ENCODE data around the gene STMN1. TPM values are rescaled to one million over a fixed set of nuclear protein-coding genes. Genes with fewer than 3 reads are reported as not detected.

Gene STMN1
- total RNA-seq, 2 donors from 2014 or later: 6.3 to 11.4 TPM

DNA sequence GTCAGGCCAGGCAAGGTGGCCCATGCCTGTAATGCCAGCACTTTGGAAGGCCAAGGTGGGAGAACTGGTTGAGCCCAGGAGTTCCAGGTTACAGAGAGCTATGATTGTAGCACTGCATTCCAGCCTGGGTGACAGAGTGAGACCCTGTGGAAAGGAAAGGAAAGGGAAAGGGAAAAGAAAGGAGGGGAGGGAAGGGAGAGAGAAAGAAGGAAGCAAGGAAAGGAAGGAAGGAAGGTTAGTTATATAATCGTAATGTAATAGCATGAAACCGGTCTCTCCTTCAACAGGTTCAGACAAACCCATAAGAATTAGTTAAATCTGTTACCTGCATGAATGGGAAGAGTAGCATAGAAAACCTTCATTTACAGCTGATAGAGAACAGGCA lies 29.5 kb downstream of the STMN1 start:
- no peak for DNase-seq
- Histone ChIP-seq H3K4me1 (peaks cover 76% of the 10 kb centered on the region), H3K27me3 (no peaks in the 10 kb centered on the region), H3K4me3 (no peak overlapping the region), H3K27ac (peak overlapping the region in 3 of 4 donors; percentile 81 to 96 (median 90)), H3K9me3 (no peaks in the 10 kb centered on the region), H3K36me3 (replicated peaks in 1 of 2; ENCODE audit: insufficient read depth in 1 of 2, low read depth in 2 of 2) (no peaks in the 10 kb centered on the region)
- 65 to 66% methylated on average over 2 of the region's 2 CpGs for WGBS, 2 donors
- intact Hi-C loops (cut with DNase I): no loop called here
- TF ChIP-seq POLR2A (IDR thresholded peaks at IDR 0.05): no peak
- TF ChIP-seq, protein P1, sequence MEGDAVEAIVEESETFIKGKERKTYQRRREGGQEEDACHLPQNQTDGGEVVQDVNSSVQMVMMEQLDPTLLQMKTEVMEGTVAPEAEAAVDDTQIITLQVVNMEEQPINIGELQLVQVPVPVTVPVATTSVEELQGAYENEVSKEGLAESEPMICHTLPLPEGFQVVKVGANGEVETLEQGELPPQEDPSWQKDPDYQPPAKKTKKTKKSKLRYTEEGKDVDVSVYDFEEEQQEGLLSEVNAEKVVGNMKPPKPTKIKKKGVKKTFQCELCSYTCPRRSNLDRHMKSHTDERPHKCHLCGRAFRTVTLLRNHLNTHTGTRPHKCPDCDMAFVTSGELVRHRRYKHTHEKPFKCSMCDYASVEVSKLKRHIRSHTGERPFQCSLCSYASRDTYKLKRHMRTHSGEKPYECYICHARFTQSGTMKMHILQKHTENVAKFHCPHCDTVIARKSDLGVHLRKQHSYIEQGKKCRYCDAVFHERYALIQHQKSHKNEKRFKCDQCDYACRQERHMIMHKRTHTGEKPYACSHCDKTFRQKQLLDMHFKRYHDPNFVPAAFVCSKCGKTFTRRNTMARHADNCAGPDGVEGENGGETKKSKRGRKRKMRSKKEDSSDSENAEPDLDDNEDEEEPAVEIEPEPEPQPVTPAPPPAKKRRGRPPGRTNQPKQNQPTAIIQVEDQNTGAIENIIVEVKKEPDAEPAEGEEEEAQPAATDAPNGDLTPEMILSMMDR (IDR thresholded peaks at IDR 0.05): no peak
- no peak for ATAC-seq

DNA sequence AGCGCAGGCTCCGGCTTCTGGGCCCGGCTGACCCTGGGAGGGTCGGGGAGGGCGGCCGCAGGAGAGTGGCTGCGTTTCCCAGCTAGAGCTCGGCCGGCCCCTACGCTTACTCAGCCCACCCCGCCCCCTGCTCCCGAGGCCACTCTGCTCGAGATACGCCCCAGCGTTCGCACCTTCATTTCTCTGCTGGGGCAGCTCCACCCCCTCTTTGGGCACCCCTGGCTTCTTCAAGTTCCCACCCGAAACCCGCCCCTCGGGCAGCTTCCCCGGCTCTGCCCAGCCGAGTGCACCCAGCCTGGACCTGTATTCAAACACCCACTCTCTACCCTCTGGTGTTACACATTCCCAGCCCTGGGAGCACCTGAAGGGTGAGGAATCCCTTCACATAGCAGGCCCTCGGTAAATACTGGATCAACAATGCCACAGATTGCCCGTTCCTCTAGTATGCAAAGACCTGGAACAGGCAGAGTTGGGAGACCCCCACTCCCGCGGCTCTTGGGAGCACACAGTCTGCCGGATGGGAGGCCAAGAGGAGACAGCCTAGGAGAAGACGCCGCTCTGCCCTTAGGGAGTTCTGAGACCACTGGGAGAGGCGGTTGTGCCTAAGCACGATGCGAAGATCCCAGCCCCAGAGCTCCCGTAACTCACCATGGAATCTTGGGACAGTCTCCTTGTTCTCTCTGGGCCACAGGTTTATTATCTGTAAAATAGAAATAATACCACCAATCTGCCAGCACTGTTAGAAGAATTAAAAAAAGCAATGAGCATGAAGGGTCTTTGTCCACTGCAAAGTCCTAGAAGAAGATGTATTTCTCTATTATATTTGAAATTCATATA lies 30.1 kb downstream of the STMN1 start:
- 27 to 33% methylated on average over 17 to 32 of the region's 32 CpGs for WGBS, 2 donors
- no peaks in the 10 kb centered on the region for H3K27me3 ChIP-seq
- no peak overlapping the region for H3K4me3 ChIP-seq
- H3K36me3 ChIP-seq (replicated peaks in 1 of 2; ENCODE audit: insufficient read depth in 1 of 2, low read depth in 2 of 2): no peaks in the 10 kb centered on the region
- H3K4me1 ChIP-seq: peaks cover 81% of the 10 kb centered on the region
- DNase-seq: peak in 3 of 4 donors; percentile 55 to 67 (median 59)
- H3K9me3 ChIP-seq: no peaks in the 10 kb centered on the region
- intact Hi-C loops (cut with DNase I): no loop called here
- ATAC-seq: peak; percentile 13
- TF ChIP-seq, protein P1 (IDR thresholded peaks at IDR 0.05): no peak
- no peak for TF ChIP-seq POLR2A (IDR thresholded peaks at IDR 0.05)
- H3K27ac ChIP-seq: peak overlapping the region; percentile 81 to 96 (median 87)

DNA sequence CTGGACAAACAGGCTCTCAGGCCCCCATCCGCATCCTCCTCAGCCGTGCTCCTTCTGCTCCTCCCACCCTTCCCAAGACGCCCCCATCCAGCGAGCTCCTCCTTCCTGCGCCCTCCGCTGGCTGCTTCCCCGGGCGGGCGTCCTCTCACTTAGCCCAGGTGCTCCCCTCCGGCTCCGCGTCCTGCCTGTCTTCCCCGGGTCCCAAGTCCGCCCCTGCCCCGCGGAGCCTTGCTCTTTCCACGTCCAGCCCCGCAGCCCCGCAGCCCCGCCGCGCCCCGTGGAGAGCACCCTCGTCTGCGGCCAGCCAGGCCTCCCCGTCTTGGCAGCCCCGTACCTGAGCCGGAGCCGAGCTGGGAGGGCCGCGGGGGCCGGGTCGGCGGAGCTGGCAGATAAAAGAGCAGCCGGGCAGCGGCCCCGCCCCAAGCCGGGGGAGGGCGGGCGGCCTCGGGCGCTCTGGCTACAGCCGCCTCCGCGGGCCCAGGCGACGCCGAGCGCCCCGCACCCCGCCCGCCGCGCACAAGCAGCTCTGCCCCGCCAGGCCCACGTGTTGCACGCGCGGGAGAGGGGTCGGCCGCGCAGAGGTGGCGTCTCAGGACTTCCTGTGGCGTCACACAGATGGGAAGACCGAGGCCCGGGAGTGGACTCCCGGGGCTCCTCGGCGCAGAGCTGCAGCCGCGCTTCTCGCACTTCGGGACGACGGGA lies 30.9 kb downstream of the STMN1 start, which contains the start of gene PAQR7:
PAQR7 (minus strand) TSS at position 555 of the 702 bp plus-strand sequence. CDS start 11,869 bp downstream, outside the sequence.
- Histone ChIP-seq H3K4me1 (peaks cover 81% of the 10 kb centered on the region), H3K9me3 (no peaks in the 10 kb centered on the region), H3K36me3 (replicated peaks in 1 of 2; ENCODE audit: insufficient read depth in 1 of 2, low read depth in 2 of 2) (no peaks in the 10 kb centered on the region), H3K27ac (peak within 1 kb of the TSS; percentile 81 to 96 (median 87)), H3K4me3 (peak within 1 kb of the TSS in 1 of 2 donors; percentile 18), H3K27me3 (no peaks in the 10 kb centered on the region)
- TF ChIP-seq, protein P1 (IDR thresholded peaks at IDR 0.05): peak in 1 of 7 experiments; percentile 11
- peak; percentile 35 to 67 (median 59) for TF ChIP-seq POLR2A (IDR thresholded peaks at IDR 0.05)
- WGBS, 2 donors: 0 to 1% methylated on average over 9 to 71 of the region's 75 CpGs
- ATAC-seq (peak; percentile 73), DNase-seq (peak; percentile 85 to 91 (median 86))
- intact Hi-C loops (cut with DNase I): no loop called here

DNA sequence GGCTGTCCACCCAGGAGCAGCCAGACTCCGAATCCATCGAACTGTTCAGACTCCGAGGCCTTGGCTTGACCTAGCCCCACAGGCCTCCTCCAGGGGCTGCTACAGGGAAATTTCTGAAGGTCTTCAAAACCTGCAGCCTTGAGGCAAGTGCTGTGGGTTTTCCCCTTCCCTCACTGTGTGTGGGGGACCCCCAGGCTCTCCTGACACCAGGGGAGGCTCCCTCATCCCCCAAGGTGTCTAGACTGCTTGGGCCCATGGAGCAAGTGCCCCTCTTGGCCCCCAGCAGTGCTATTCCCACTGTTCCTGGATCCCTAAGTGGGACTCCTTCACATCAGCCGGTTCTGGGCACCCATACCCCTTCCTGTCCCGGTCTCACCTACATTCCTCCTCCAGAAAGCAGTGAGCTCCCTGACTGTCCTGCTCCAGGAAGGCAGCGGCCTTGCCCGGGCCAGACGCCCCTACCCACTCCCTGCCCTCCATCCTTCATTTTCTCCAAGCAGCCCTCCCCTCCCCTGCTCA lies 31.5 kb downstream of the STMN1 start:
- H3K36me3 ChIP-seq (replicated peaks in 1 of 2; ENCODE audit: insufficient read depth in 1 of 2, low read depth in 2 of 2): no peaks in the 10 kb centered on the region
- H3K4me3 ChIP-seq: peak overlapping the region in 1 of 2 donors; percentile 18
- TF ChIP-seq POLR2A (IDR thresholded peaks at IDR 0.05): no peak
- DNase-seq (no peak), ATAC-seq (no peak)
- peak overlapping the region; percentile 81 to 96 (median 87) for H3K27ac ChIP-seq
- 17 to 30% methylated on average over 5 to 8 of the region's 8 CpGs for WGBS, 2 donors
- intact Hi-C loops (cut with DNase I): no loop called here
- peaks cover 81% of the 10 kb centered on the region for H3K4me1 ChIP-seq
- no peaks in the 10 kb centered on the region for H3K9me3 ChIP-seq
- no peaks in the 10 kb centered on the region for H3K27me3 ChIP-seq

DNA sequence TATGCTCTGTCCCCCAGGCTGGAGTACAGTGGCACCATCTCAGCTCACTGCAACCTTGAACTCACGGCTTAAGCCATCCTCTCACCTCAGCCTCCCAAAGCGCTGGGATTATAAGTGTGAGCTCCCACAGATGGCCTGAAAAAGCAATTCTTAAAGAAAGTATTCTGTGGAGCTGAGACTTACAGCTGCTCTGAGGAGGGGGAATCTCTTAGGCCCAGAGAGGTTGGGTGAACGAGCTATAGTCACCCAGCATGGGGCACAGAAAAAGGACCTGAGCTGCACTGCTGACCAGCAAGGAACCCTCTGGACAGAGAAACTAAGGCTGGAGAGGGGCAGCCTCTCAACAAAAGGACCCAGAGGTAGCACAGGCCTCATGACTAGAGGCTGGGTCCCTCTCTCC lies 32.0 kb downstream of the STMN1 start:
- peak overlapping the region in 3 of 4 donors; percentile 81 to 96 (median 90) for H3K27ac ChIP-seq
- intact Hi-C loops (cut with DNase I): no loop called here
- DNase-seq: no peak

More for the DNA sequence above, 32.0 kb downstream of the STMN1 start:
- peaks cover 81% of the 10 kb centered on the region for H3K4me1 ChIP-seq
- H3K36me3 ChIP-seq (replicated peaks in 1 of 2; ENCODE audit: insufficient read depth in 1 of 2, low read depth in 2 of 2): no peaks in the 10 kb centered on the region
- H3K9me3 ChIP-seq: no peaks in the 10 kb centered on the region
- ATAC-seq: no peak
- H3K27me3 ChIP-seq: no peaks in the 10 kb centered on the region
- no peak overlapping the region for H3K4me3 ChIP-seq
- 89 to 92% methylated on average over 3 of the region's 3 CpGs for WGBS, 2 donors
- no peak for TF ChIP-seq POLR2A (IDR thresholded peaks at IDR 0.05)
